Stimulated activated effector memory CD8-positive, alpha-beta T cell treated with anti-CD3 and anti-CD28 coated beads, Interleukin-12 subunit alpha, Interleukin-12 subunit beta, amount 100 ng/mL, for 72 hours (primary cell): ENCODE measurements around the gene OSBP2.

ENCODE experiments used
- ATAC-seq: fragments of 150-1000 bp; cut with Tn5 transposase; 2 replicates; pipeline ENCODE4 v1.10.0; 2021
- DNase-seq, 2 donors: peaks; one replicate each; pipeline ENCODE4 v3.0.0; 2021 to 2022; ENCODE audit warnings: low spot score in 2 of 2
- H3K27ac Mint-ChIP-seq: one replicate; pipeline ENCODE4 v1.8.0; 2022; ENCODE audit warnings: mild to moderate bottlenecking, mixed read lengths
- H3K36me3 Mint-ChIP-seq: one replicate; pipeline ENCODE4 v1.8.0; 2022; ENCODE audit warnings: mild to moderate bottlenecking, mixed read lengths
- H3K4me1 Mint-ChIP-seq: one replicate; pipeline ENCODE4 v1.8.0; 2022; ENCODE audit warnings: mixed read lengths
- H3K4me3 Mint-ChIP-seq: one replicate; pipeline ENCODE4 v1.8.0; 2022; ENCODE audit warnings: mild to moderate bottlenecking, mixed read lengths
- H3K9me3 Mint-ChIP-seq: one replicate; pipeline ENCODE4 v1.8.0; 2022; ENCODE audit warnings: mixed read lengths

OSBP2 gene

DNA sequence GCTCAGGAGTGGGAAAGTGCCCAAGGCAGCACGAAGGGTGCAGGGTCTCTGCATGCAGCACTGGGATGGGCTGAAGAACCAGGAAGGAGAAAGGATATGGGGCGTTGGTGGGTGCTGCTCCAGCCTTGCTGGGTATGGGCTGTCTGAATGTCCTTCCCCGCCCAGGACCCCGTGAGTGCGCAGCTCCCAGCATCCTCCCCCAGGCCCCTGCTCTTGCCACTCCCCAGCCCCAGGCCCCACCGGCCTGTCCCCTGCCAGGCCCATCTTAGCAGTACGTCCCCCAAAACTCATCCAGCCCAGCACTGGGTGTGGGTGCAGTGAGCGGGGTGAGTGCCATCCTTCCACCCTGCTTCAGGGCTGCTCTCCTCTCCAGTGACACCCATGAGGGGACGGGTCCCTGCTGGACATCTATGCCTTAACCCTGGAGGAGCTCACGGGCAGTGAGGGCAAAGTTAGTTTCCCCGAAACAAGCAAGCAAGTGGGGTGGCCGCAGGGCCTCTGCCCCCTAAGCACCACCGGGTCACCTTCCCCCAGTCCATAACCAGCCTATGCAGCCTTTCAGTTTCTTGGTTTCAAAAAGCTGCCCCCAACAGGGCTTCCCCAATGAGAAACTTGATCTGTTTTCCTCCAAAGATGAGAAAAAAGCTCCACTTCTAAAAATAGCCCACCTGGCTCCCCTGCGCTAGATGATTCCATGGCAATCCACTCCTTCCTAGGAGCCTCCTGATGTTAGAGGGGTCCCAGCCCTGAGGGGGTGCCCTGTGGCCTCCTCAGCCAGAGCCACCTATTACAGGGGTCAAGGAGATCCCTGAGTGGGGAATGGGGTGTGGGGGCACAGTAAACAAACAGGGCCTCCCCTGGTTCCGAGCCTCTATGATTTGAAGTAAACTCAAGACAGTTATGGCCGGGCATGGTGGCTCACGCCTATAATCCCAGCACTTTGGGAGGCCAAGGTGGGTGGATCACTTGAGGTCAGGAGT is 170.1 kb downstream of the OSBP2 start:
- Mint-ChIP-seq H3K9me3 (no peaks in the 10 kb centered on the region), H3K27ac (no peak overlapping the region), H3K36me3 (no peaks in the 10 kb centered on the region), H3K4me1 (no peaks in the 10 kb centered on the region), H3K4me3 (no peak overlapping the region)
- ATAC-seq: no peak
- DNase-seq: no peak

DNA sequence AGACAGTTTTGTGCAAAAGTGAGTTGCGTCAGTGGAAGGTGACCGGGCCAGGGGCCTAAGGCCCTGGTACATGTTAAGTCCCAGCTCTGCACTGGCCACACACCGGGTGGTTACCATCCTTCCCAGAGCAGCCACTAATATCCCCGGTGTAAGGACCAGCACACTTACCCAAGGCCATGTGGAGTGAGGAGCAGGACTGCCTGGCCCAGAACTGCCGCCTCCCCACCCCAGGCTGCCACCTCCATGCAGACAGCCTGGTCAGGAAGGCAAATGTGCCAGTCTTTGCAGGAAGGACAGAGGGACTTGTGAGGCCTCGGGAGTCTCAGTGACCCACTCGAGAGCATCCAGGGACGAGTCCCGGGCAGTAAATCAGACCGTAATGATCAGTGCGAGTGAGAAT is 171.0 kb downstream of the OSBP2 start:
- DNase-seq: no peak
- H3K4me3 Mint-ChIP-seq: no peak overlapping the region

DNA sequence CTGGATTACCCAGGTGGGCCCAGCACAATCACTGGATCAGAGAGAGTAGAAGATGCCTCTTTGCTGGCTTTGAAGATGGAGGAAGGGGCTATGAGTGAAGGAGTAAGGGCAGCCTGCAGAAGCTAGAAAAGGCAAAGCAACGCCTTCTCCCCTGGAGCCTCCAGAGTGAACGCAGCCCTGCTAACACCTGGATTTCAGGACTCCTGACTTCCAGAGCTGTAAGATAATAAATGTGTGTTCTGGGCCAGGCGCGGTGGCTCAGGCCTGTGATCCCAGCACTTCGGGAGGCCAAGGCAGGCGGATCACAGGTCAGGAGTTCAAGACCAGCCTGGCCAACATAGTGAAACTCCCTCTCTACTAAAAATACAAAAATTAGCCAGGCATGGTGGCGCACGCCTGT is 171.5 kb downstream of the OSBP2 start:
- DNase-seq: no peak
- Mint-ChIP-seq H3K4me1 (no peaks in the 10 kb centered on the region), H3K27ac (no peak overlapping the region), H3K9me3 (no peaks in the 10 kb centered on the region), H3K4me3 (no peak overlapping the region), H3K36me3 (no peaks in the 10 kb centered on the region)
- no peak for ATAC-seq

More for the DNA sequence above, 171.0 kb downstream of the OSBP2 start:
- Mint-ChIP-seq H3K4me1 (no peaks in the 10 kb centered on the region), H3K36me3 (no peaks in the 10 kb centered on the region), H3K27ac (no peak overlapping the region), H3K9me3 (no peaks in the 10 kb centered on the region)
- no peak for ATAC-seq

DNA sequence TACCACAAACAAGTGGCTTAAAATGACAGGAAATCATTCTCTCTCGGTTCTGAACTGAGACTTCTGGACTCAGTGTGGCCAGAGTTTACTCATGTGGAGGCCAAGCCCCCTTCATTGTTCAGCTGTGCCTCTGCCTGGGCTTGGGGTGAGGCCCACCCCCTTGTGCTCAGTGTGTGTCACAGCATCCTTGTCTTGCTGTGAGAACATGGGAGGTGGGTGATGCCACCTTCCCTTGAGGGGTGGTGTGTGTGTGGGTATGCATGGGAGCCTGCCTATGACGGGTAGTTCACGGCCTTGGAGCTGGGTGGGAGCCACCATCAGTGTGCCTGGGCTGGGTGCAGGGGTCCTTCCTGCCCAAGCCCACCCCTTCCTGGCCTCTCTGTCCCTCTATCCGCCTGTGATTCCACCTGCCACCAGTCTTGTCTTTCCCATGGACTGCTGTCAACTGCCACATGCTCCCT is 172.2 kb downstream of the OSBP2 start:
- no peak for DNase-seq
- no peaks in the 10 kb centered on the region for H3K4me1 Mint-ChIP-seq

DNA sequence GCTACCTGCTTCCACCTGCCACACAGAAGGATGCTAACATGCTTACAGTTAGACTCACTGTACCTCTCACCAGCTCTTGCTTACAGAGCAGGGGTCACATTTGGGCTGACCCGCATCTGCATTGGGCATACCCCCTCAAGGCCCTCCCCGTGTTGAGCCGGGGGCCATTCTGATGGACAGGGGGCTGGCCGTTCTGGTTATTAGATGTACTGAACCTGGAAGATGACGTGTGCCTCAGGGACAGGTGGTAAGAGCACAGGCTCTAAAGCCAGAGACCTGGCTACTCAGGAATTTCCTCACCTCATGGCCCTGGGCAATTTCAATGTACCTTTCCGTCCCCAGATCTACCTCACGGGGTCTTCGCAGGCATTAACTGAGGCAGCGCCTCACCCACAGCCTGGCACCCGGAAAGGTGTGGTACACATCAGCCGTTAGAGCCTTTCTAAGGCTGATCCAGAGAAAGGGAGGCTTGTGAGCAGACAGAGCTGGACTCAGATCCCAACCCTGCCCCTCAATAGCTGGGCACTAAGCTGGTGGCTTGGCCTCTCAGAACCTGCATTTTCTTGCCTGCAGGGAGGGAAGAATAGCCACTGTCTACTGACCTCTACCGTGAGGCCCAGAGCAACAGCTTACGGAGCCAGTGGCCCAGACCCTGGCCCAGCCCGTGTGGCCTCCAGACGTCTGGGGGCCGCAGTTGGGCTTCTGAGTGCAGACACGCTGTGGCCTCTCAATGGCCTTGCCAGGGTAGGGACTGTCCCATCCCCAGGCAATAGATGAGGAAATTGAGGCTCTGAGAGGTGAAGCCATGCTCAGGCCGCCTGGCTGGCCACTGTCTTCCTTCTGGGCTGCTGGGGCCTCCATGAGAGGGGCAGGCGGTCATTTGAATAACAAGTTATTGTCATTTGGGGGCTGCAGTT is 173.3 kb downstream of the OSBP2 start:
- no peaks in the 10 kb centered on the region for H3K9me3 Mint-ChIP-seq
- ATAC-seq (no peak), DNase-seq (no peak)
- no peaks in the 10 kb centered on the region for H3K36me3 Mint-ChIP-seq
- H3K27ac Mint-ChIP-seq: peak overlapping the region; percentile 11
- no peaks in the 10 kb centered on the region for H3K4me1 Mint-ChIP-seq
- no peak overlapping the region for H3K4me3 Mint-ChIP-seq

More for the DNA sequence above, 172.2 kb downstream of the OSBP2 start:
- Mint-ChIP-seq H3K27ac (no peak overlapping the region), H3K36me3 (no peaks in the 10 kb centered on the region), H3K9me3 (no peaks in the 10 kb centered on the region), H3K4me3 (no peak overlapping the region)
- peak; percentile 53 for ATAC-seq

DNA sequence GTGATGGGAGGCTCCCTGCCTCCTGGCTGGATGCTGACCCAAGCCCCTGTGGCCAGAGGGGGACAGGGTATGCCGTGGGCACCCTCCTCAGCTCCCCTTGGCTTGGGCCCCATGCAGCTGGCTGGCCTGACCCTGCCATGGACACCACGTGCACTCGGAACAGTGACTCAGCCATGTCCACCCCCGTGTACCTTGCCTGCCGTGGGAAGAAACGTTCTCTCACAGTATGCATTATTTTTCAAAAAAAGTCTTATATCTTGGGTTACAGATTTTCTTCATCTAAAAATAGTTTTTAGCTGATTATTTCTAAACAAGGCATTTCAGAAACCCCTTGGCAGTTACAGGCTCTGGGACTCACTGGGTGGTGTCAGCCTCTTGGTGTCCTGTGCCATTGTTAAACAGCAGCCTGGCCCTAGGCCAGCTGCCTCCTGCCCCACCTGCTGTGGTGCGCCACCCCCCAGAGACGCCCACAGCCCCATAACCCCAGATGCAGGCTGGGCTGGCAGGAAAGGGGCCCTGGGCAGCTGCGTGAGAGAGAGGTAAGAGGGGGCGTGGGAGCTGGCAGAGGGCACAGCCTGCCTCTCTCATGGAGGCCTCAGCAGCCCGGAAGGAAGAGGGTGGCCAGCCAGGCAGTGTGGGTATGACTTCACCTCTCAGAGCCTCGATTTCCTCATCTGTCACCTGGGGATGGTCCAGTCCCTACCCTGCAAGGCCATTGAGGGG is 174.2 kb downstream of the OSBP2 start:
- no peaks in the 10 kb centered on the region for H3K4me1 Mint-ChIP-seq
- no peak for ATAC-seq

DNA sequence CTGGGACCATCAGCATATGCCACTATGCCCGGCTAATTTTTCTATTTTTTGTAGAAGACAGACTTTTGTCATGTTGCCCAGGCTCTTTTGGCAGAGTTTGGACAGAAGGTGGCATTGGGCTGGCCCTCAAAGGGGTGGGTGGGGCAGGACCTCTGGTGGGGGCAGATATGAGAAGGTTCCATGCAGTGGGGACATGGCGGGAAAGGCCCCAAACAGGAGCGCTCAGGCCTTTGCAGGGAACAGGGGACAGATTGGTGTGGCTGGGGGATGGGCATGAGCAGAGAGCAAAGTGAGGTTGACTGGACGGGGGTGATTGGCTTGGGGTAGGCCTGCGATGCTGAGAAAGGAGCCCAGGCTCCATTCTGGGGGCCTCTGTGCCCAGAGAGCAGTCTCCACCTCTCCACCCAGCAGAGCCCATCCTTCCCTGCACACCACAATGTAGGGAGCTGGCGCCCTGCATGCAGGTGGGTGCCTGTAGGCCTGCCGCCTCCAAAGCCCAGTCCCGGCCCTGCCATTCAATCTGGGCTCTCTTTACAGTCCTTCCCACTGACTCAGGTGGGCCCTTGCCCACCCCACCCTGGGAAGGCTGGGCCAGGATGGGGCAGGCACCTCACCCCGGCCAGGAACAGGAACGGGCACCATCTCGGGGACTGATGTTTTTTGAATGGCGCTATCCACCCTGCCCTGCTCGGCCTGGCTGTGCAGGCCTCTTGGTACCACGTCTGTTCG is 175.2 kb downstream of the OSBP2 start:
- no peak for ATAC-seq

More for the DNA sequence above, 174.2 kb downstream of the OSBP2 start:
- H3K27ac Mint-ChIP-seq: no peak overlapping the region
- H3K9me3 Mint-ChIP-seq: no peaks in the 10 kb centered on the region
- no peak overlapping the region for H3K4me3 Mint-ChIP-seq
- no peaks in the 10 kb centered on the region for H3K36me3 Mint-ChIP-seq
- no peak for DNase-seq

DNA sequence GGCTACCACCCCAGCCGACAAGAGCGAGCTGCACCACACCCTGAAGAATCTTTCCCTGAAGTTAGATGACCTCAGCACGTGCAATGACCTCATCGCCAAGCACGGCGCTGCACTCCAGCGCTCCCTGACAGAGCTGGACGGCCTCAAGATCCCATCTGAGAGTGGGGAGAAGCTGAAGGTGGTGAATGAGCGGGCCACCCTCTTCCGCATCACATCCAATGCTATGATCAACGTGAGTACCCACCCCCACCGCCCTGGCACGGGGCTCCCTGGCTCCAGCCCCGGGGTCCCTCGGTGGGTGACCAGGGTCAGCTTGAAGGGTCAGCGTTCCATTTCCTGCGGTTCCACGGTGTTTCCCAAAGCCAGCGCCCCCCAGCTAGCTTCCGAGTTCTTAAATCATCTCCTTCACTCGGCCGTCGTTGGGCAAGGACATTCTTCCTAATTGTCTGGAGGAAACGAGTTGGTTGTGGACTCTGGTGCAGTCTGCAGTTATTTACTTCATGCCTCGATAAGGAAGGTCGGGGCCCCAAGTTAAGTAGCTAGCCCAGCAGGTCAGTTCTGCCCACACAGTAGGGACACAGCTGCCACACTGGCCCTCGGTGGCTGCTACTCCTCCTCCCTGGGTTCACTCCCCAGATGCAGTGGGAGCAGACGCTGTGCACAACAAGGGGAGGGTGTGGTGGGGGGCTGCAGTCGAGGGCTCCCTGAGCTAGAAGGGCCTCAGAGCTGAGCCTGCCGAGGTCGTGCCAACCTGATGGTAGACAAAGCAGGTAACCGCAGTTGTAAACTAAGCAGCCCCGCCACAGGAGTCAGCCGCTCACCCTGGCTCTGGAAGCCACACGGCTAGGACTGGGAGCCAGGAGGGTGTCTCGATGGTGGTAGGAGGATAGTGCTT is 176.0 kb downstream of the OSBP2 start:
- Mint-ChIP-seq H3K27ac (no peak overlapping the region), H3K36me3 (no peaks in the 10 kb centered on the region), H3K4me3 (no peak overlapping the region), H3K4me1 (no peaks in the 10 kb centered on the region), H3K9me3 (no peaks in the 10 kb centered on the region)
- ATAC-seq (no peak), DNase-seq (no peak)

More for the DNA sequence above, 175.2 kb downstream of the OSBP2 start:
- H3K27ac Mint-ChIP-seq: no peak overlapping the region
- no peaks in the 10 kb centered on the region for H3K9me3 Mint-ChIP-seq
- no peaks in the 10 kb centered on the region for H3K4me1 Mint-ChIP-seq
- no peak for DNase-seq
- no peaks in the 10 kb centered on the region for H3K36me3 Mint-ChIP-seq
- H3K4me3 Mint-ChIP-seq: no peak overlapping the region

DNA sequence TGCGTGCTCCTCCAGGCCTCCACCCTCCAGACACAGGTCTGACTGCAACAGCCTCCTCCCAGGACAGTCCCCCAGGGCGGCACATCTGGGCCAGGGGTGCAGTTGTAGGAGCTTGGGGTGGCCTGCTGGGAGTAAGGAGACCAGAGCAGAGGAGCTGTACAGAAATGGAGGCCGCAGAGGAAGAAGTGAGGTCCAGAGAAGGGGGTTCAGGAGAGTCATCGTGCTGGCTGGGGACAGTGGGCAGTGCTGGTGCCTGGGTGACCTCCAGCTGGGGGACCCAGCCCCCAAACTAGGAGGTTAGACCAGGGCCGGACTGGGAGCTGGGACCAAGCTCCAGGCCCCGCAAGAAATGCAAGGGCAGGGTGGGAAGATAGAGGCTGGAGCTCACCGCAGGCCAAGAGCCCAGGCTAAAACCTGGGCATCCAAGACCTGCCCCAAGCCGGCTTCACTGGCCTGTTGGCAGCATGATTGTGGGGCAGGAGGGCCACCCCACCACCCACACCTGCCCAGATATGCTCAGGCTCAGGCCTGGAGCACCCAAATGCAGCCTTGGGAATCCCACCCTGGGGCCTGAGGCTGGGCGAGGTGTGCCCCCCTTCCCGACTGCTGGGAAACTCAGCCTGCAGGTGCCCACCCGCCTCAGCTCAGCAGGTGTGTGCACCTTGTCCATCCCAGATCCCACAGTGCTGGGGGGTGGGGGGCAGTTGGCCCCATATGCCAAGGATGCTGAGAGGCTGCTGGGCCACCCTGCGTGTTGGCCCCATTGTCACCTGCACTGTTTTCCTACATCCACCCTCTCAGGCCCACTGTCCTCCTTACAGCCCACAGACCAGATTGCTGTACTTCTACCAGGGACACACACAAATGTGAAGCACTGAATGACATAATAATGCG is 177.0 kb downstream of the OSBP2 start:
- Mint-ChIP-seq H3K4me1 (no peaks in the 10 kb centered on the region), H3K27ac (no peak overlapping the region), H3K36me3 (no peaks in the 10 kb centered on the region), H3K9me3 (no peaks in the 10 kb centered on the region), H3K4me3 (no peak overlapping the region)
- DNase-seq: no peak
- no peak for ATAC-seq

DNA sequence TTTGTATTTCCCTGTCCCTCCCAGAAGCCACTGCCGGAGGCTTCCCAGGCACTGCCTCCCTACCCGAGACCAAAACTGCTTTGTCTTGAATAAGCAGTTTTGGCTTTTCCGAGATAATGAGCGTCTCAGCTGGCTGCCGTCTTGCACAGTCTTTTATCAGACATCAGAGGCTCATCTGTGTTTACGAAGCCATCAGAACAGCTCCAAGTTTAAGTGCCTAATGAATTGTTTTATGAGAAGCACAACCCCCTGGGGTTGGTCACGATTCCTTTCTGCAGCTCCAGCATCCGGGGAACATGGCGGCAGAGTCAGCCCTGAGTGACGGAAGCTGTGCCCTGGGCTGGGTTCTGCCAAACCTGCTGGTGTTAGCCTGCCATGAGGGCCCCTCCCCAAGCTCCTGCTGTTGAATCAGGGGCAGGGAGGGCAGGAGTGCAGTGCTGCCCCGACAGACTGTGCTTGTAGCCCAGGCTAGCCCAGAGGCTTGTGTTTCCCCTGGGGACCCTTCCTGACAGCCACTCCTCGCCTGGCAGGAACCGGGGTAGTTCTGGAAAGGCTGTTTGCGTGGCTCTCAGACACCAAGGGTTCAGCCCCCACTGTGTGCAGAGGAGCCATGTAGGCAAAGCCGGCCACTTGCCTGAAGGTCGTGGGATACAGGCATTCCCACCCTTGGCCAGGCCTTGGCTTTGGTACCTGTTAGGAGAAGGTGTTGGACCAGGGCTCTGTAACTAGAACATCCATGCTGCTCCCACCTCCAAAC is 177.8 kb downstream of the OSBP2 start:
- DNase-seq: no peak

DNA sequence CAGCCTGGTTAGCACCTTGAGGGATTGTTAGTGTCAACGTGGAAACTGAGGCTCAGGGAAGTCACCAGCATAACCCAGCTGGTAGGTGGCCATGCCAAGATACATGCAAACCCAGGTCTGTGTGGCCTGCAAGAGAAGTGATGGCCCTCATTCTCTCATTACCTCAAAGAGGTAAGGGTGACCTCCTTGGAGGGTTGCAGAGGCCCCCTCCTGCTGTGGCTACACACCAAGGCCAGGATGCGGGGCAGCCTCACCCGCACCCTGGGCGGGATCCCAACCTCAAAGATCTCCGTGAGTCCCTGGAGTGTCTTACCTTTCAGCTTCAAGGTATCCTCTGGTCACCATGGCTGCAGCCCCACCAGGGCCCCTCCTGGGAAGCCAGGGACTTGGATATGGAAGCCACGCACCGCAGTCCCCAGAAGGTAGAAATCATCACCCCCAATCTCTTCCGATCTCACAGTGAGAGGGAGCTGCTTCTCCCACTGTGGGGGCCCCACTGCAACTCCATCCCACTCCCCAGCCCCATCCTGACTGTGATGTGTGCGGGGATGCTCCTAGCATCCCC is 178.5 kb downstream of the OSBP2 start:
- no peak for DNase-seq
- H3K4me3 Mint-ChIP-seq: no peak overlapping the region
- H3K4me1 Mint-ChIP-seq: no peaks in the 10 kb centered on the region
- no peak for ATAC-seq
- no peaks in the 10 kb centered on the region for H3K9me3 Mint-ChIP-seq
- H3K27ac Mint-ChIP-seq: no peak overlapping the region
- H3K36me3 Mint-ChIP-seq: no peaks in the 10 kb centered on the region

More for the DNA sequence above, 177.8 kb downstream of the OSBP2 start:
- no peaks in the 10 kb centered on the region for H3K4me1 Mint-ChIP-seq
- H3K27ac Mint-ChIP-seq: no peak overlapping the region
- no peaks in the 10 kb centered on the region for H3K9me3 Mint-ChIP-seq
- no peak for ATAC-seq
- no peak overlapping the region for H3K4me3 Mint-ChIP-seq
- H3K36me3 Mint-ChIP-seq: no peaks in the 10 kb centered on the region

DNA sequence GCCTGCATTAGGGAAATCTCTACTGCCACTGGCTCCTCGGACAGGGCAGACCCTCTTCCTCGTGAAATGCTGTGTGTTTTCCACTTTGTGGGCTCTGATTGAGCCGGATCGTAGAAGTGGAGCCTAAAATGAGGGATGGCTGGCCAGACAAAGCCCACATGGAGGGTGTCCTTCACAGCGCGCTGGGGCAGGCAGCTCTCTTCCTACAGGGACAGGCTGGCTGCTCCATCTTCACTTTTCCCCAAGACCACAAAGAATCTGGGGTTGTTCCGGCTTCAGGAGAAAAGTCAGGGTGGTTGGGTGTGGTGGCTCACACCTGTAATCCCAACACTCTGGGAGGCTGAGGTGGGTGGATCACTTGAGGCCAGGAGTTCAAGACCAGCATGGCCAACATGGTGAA is 179.0 kb downstream of the OSBP2 start:
- Mint-ChIP-seq H3K9me3 (no peaks in the 10 kb centered on the region), H3K4me1 (no peaks in the 10 kb centered on the region), H3K36me3 (no peaks in the 10 kb centered on the region), H3K4me3 (no peak overlapping the region), H3K27ac (no peak overlapping the region)
- ATAC-seq (no peak), DNase-seq (no peak)
